OCI-LY1 (cell line): ENCODE data around the gene MED13.

ENCODE experiments used
- EZH2 ChIP-seq: fragments of 200-600 bp; sonication (generic), shearing (Covaris generic); IDR thresholded peaks from 2 replicates; pipeline ENCODE4 v1.8.0; 2017; ENCODE audit warnings: borderline replicate concordance, mixed run types, mild to moderate bottlenecking, antibody characterized with exemption, low read length, moderate library complexity, mixed read lengths
- TF ChIP-seq, protein P1 (sequence below): fragments of 200-600 bp; sonication (generic), shearing (Covaris generic); IDR thresholded peaks from 2 replicates; pipeline ENCODE4 v1.5.1; 2017; ENCODE audit warnings: mild to moderate bottlenecking, antibody characterized with exemption, low read length, moderate library complexity, mixed read lengths

DNA sequence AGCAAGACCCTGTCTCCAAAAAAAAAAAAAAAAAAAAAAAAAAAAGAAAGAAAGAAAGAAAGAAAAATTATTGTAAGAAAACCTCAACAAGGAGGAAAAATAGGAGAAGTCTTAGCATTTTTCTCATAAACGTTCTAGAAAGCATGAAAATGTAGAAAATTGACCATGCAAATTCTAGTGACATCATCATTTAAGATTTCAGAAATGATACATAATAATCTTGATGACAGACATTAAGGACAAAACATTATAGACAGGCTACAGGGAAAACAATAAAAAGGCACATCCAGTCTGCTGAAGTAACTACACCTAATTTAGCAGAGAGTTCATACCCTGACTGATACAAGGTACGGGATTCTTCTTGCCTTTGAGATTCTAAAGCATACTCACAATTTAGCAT, 21.9 kb downstream of the MED13 start:
- TF ChIP-seq, protein P1, sequence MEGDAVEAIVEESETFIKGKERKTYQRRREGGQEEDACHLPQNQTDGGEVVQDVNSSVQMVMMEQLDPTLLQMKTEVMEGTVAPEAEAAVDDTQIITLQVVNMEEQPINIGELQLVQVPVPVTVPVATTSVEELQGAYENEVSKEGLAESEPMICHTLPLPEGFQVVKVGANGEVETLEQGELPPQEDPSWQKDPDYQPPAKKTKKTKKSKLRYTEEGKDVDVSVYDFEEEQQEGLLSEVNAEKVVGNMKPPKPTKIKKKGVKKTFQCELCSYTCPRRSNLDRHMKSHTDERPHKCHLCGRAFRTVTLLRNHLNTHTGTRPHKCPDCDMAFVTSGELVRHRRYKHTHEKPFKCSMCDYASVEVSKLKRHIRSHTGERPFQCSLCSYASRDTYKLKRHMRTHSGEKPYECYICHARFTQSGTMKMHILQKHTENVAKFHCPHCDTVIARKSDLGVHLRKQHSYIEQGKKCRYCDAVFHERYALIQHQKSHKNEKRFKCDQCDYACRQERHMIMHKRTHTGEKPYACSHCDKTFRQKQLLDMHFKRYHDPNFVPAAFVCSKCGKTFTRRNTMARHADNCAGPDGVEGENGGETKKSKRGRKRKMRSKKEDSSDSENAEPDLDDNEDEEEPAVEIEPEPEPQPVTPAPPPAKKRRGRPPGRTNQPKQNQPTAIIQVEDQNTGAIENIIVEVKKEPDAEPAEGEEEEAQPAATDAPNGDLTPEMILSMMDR = no peak
- no peak for TF ChIP-seq EZH2
